ENCODE measurements around the gene IRF6. TPM values are rescaled to one million over a fixed set of nuclear protein-coding genes. Genes with fewer than 3 reads are reported as not detected.

The IRF6 gene
- 0.42 and 0.81 TPM in 2 replicates for total RNA-seq

GRCh38 chr1:209805875-209806760 lies at the start of gene IRF6:
Gene IRF6, minus strand, starts transcription at chr1:209806142. Its CDS starts 4,729 bp downstream, at chr1:209801413.
- DNase-seq, result peak; percentile 69
- no peaks in the 10 kb centered on the region for H3K9me3 Mint-ChIP-seq
- H3K27ac Mint-ChIP-seq, result peak within 1 kb of the TSS; percentile 81
- intact Hi-C loops (cut with micrococcal nuclease), result loop anchor here (1.0 kb wide), 3 partner anchors 21 to 38 kb away; partner anchors contain the start of genes C1orf74 and UTP25
- peaks cover 21% of the 10 kb centered on the region for H3K27me3 Mint-ChIP-seq
- H3K4me1 Mint-ChIP-seq, result peaks cover 7% of the 10 kb centered on the region
- POLR2A ChIA-PET, result interaction anchor here (0.6 to 1.3 kb wide), 4 partner anchors 32 to 1589 kb away, joined by 3 to 7 read pairs (median 4); no protein-coding TSS in a partner anchor
- TF ChIP-seq CTCF (IDR thresholded peaks at IDR 0.05), result no peak
- H3K36me3 Mint-ChIP-seq (ENCODE audit: low read depth), result peaks cover 1% of the 10 kb centered on the region
- CTCF ChIA-PET, result interaction anchor here (2.4 kb wide), 1 partner anchor 17 kb away, joined by 8 read pairs; no protein-coding TSS in a partner anchor
- peak; percentile 94 for ATAC-seq (ENCODE audit: low read depth)
- peak within 1 kb of the TSS; percentile 96 for H3K4me3 Mint-ChIP-seq

GRCh38 chr1:209855623-209856022 lies 49.7 kb upstream of the IRF6 start:
- peaks cover under 1% of the 10 kb centered on the region for H3K4me1 Mint-ChIP-seq
- H3K27me3 Mint-ChIP-seq, result no peaks in the 10 kb centered on the region
- no peak overlapping the region for H3K27ac Mint-ChIP-seq
- ATAC-seq (ENCODE audit: low read depth), result no peak
- ChIA-PET POLR2A (no interaction called here), CTCF (interaction anchor here (0.7 kb wide), 1 partner anchor 455 kb away, joined by 3 read pairs; no protein-coding TSS in a partner anchor)
- intact Hi-C loops (cut with micrococcal nuclease), result no loop called here
- peaks cover 62% of the 10 kb centered on the region for H3K36me3 Mint-ChIP-seq (ENCODE audit: low read depth)
- DNase-seq, result no peak
- H3K4me3 Mint-ChIP-seq, result no peak overlapping the region
- TF ChIP-seq CTCF (IDR thresholded peaks at IDR 0.05), result no peak
- no peaks in the 10 kb centered on the region for H3K9me3 Mint-ChIP-seq

GRCh38 chr1:209855006-209855405 lies 49.1 kb upstream of the IRF6 start:
- no peak overlapping the region for H3K27ac Mint-ChIP-seq
- H3K36me3 Mint-ChIP-seq (ENCODE audit: low read depth), result peaks cover 68% of the 10 kb centered on the region
- POLR2A ChIA-PET, result no interaction called here

GRCh38 chr1:209854196-209854595 lies 48.3 kb upstream of the IRF6 start:
- H3K27ac Mint-ChIP-seq, result no peak overlapping the region
- DNase-seq (no peak), ATAC-seq (ENCODE audit: low read depth) (no peak)

More at GRCh38 chr1:209855006-209855405, 49.1 kb upstream of the IRF6 start:
- H3K4me1 Mint-ChIP-seq, result peaks cover 6% of the 10 kb centered on the region
- ATAC-seq (ENCODE audit: low read depth) (no peak), DNase-seq (no peak)
- intact Hi-C loops (cut with micrococcal nuclease), result no loop called here
- H3K4me3 Mint-ChIP-seq, result no peak overlapping the region
- H3K9me3 Mint-ChIP-seq, result no peaks in the 10 kb centered on the region
- H3K27me3 Mint-ChIP-seq, result no peaks in the 10 kb centered on the region
- CTCF ChIA-PET, result no interaction called here
- TF ChIP-seq CTCF (IDR thresholded peaks at IDR 0.05), result no peak

More at GRCh38 chr1:209854196-209854595, 48.3 kb upstream of the IRF6 start:
- no peak for TF ChIP-seq CTCF (IDR thresholded peaks at IDR 0.05)
- ChIA-PET POLR2A (no interaction called here), CTCF (interaction anchor here (1.3 kb wide), 1 partner anchor 453 kb away, joined by 3 read pairs; no protein-coding TSS in a partner anchor)
- intact Hi-C loops (cut with micrococcal nuclease), result no loop called here
- no peaks in the 10 kb centered on the region for H3K27me3 Mint-ChIP-seq
- H3K4me1 Mint-ChIP-seq, result peaks cover 6% of the 10 kb centered on the region
- no peaks in the 10 kb centered on the region for H3K9me3 Mint-ChIP-seq
- H3K4me3 Mint-ChIP-seq, result no peak overlapping the region
- H3K36me3 Mint-ChIP-seq (ENCODE audit: low read depth), result peaks cover 75% of the 10 kb centered on the region
